GM12878 (cell line): Measurements from ENCODE around the gene GTF2A1. TPM values are rescaled to one million over a fixed set of nuclear protein-coding genes. Genes with fewer than 3 reads are reported as not detected.

Experiments
- ATAC-seq: fragments of 200-7000 bp; cut with Tn5 transposase; 3 replicates; pipeline ENCODE4 v1.9.1; 2020; ENCODE audit warnings: mild to moderate bottlenecking, moderate library complexity
- BruUV-seq: library from RNA; stranded (reverse); fragments of 400-500 nt; replicated peaks from 2 replicates; lab custom pipeline; 2021; lab: Mats Ljungman, UMichigan
- CTCF ChIA-PET: fragments of 300-600 bp; sonication (Branson Sonifier 250); formaldehyde crosslinking; extraction: SDS; loops from one replicate; lab custom pipeline; 2021; ENCODE audit warnings: inconsistent platforms; lab: Yijun Ruan, JAX
- POLR2A ChIA-PET: fragments of 350-600 bp; formaldehyde crosslinking; extraction: SDS; loops from one replicate; lab custom pipeline; 2021; ENCODE audit warnings: inconsistent platforms; lab: Charles Lee
- RAD21 ChIA-PET: fragments of 300-600 bp; sonication (Branson Sonifier 250); formaldehyde crosslinking; loops from one replicate; lab custom pipeline; 2023; ENCODE audit warnings: antibody characterized with exemption; ENCODE audit not compliant: unreplicated experiment; lab: Charles Lee
- SMC1A ChIA-PET: fragments of 300-600 bp; sonication (Branson Sonifier 250); formaldehyde crosslinking; loops from one replicate; lab custom pipeline; 2023; ENCODE audit not compliant: unreplicated experiment, uncharacterized antibody; lab: Charles Lee
- DNase-seq: peaks from one replicate; pipeline ENCODE4 v3.0.0-alpha.2; 2011; ENCODE audit warnings: low read depth, low spot score
- FAIRE-seq: peaks from 3 replicates; lab custom pipeline; 2011; peaks lifted over from hg19 to GRCh38; lab: Jason Lieb, UNC
- H2AFZ ChIP-seq: 2 replicates; pipeline ENCODE4 v1.6.0; 2011; ENCODE audit warnings: low read depth, low read length, control low read depth; ENCODE audit not compliant: control insufficient read depth
- H3K27ac ChIP-seq: 2 replicates; pipeline ENCODE4 v1.5.1; 2011; ENCODE audit warnings: control low read depth; ENCODE audit not compliant: control insufficient read depth, insufficient read depth
- H3K27me3 ChIP-seq, 2 experiments: replicated peaks in 1 of 2; 2 replicates each; pipeline versions ENCODE4 v1.6.0 to v1.6.1; 2011; ENCODE audit warnings: low read length in 1 of 2; ENCODE audit not compliant: control insufficient read depth in 2 of 2, insufficient read depth in 2 of 2
- H3K36me3 ChIP-seq, 2 experiments: 2 replicates each; pipeline ENCODE4 v1.5.1; 2011; ENCODE audit warnings: low read length in 1 of 2; ENCODE audit not compliant: control insufficient read depth in 2 of 2, insufficient read depth in 2 of 2
- H3K4me1 ChIP-seq: 2 replicates; pipeline ENCODE4 v1.6.1; 2011; ENCODE audit warnings: mild to moderate bottlenecking, low read length, moderate library complexity, mixed read lengths; ENCODE audit not compliant: control insufficient read depth, insufficient read depth
- H3K4me2 ChIP-seq: 2 replicates; pipeline ENCODE4 v1.6.0; 2011; ENCODE audit warnings: control low read depth; ENCODE audit not compliant: control insufficient read depth, insufficient read depth
- H3K4me3 ChIP-seq: fragments of 200-600 bp; sonication (generic); 2 replicates; pipeline ENCODE4 v1.5.1; 2016
- H3K79me2 ChIP-seq: 2 replicates; pipeline ENCODE4 v1.6.0; 2011; ENCODE audit warnings: low read length; ENCODE audit not compliant: control insufficient read depth, insufficient read depth
- H3K9ac ChIP-seq: 2 replicates; pipeline ENCODE4 v1.8.0; 2011; ENCODE audit warnings: low read length, control low read depth, mixed read lengths; ENCODE audit not compliant: control insufficient read depth, insufficient read depth
- H3K9me3 ChIP-seq: replicated peaks from 3 replicates; pipeline ENCODE4 v1.5.1; 2011; ENCODE audit warnings: mild to moderate bottlenecking, low read length; ENCODE audit not compliant: control insufficient read depth, insufficient read depth
- H4K20me1 ChIP-seq: 2 replicates; pipeline ENCODE4 v1.6.0; 2011; ENCODE audit not compliant: control insufficient read depth, insufficient read depth
- CBFB ChIP-seq: IDR thresholded peaks from 2 replicates; pipeline ENCODE4 v1.6.1; 2016; ENCODE audit warnings: antibody characterized with exemption, low read depth
- CREM ChIP-seq: IDR thresholded peaks from 2 replicates; pipeline ENCODE4 v1.6.1; 2014; ENCODE audit warnings: antibody characterized with exemption, low read depth
- EED ChIP-seq: sonication (generic); IDR thresholded peaks from 2 replicates; pipeline ENCODE4 v1.6.1; 2016; ENCODE audit warnings: antibody characterized with exemption, low read depth
- HDGF ChIP-seq: fragments of 450-650 bp; IDR thresholded peaks from 2 replicates; pipeline ENCODE4 v1.6.1; 2016; ENCODE audit warnings: antibody characterized with exemption
- IKZF2 ChIP-seq, 2 experiments: fragments of 450-650 bp; IDR thresholded peaks; 2 replicates each; pipeline ENCODE4 v1.6.1; 2017; ENCODE audit warnings: mild to moderate bottlenecking in 2 of 2, moderate library complexity in 2 of 2
- JUND ChIP-seq: IDR thresholded peaks from 2 replicates; pipeline ENCODE4 v1.6.1; 2012; ENCODE audit warnings: low read depth, mild to moderate bottlenecking, low read length, improper control_type of control experiment, moderate library complexity
- KDM1A ChIP-seq: fragments of 200-600 bp; sonication (generic); IDR thresholded peaks from 2 replicates; pipeline ENCODE4 v1.6.1; 2016; ENCODE audit warnings: borderline replicate concordance
- MTA2 ChIP-seq: fragments of 450-650 bp; IDR thresholded peaks from 2 replicates; pipeline ENCODE4 v1.6.1; 2016; ENCODE audit warnings: low read depth, mild to moderate bottlenecking, moderate library complexity
- NR2C1 ChIP-seq: fragments of 450-650 bp; IDR thresholded peaks from 2 replicates; pipeline ENCODE4 v1.6.1; 2017; ENCODE audit warnings: antibody characterized with exemption, mild to moderate bottlenecking, moderate library complexity
- PML ChIP-seq: IDR thresholded peaks from 2 replicates; pipeline ENCODE4 v1.6.1; 2012; ENCODE audit warnings: low read length, inconsistent platforms
- POLR2AphosphoS5 ChIP-seq: IDR thresholded peaks from 2 replicates; pipeline ENCODE4 v1.6.1; 2011; ENCODE audit warnings: mild to moderate bottlenecking, low read length, inconsistent platforms
- RBBP5 ChIP-seq: fragments of 200-600 bp; sonication (generic); conservative IDR thresholded peaks from 2 replicates; pipeline ENCODE4 v1.6.1; 2016
- SMARCA5 ChIP-seq: fragments of 450-650 bp; IDR thresholded peaks from 2 replicates; pipeline ENCODE4 v1.6.1; 2017; ENCODE audit warnings: mild to moderate bottlenecking
- SMC3 ChIP-seq: IDR thresholded peaks from 2 replicates; pipeline ENCODE4 v1.6.1; 2011; ENCODE audit warnings: low read length, improper control_type of control experiment, borderline replicate concordance
- SUZ12 ChIP-seq: fragments of 200-600 bp; sonication (generic); IDR thresholded peaks from one replicate; pipeline ENCODE4 v1.6.1; 2018; ENCODE audit warnings: antibody characterized with exemption, mild to moderate bottlenecking; ENCODE audit not compliant: unreplicated experiment
- TCF12 ChIP-seq: IDR thresholded peaks from 2 replicates; pipeline ENCODE4 v1.6.1; 2011; ENCODE audit warnings: low read depth, mild to moderate bottlenecking, low read length
- TCF3 ChIP-seq: IDR thresholded peaks from 2 replicates; pipeline ENCODE4 v1.6.1; 2012; ENCODE audit warnings: low read depth, mild to moderate bottlenecking, low read length, borderline replicate concordance; ENCODE audit not compliant: insufficient read depth
- WRNIP1 ChIP-seq: IDR thresholded peaks from 2 replicates; pipeline ENCODE4 v1.6.1; 2011; ENCODE audit warnings: low read depth, low read length, improper control_type of control experiment, borderline replicate concordance
- YBX1 ChIP-seq: fragments of 450-650 bp; IDR thresholded peaks from 2 replicates; pipeline ENCODE4 v1.6.1; 2016; ENCODE audit warnings: antibody characterized with exemption
- WGBS: methylation state at CpG from one replicate; pipeline ENCODE4 v1.1.6; 2016; ENCODE audit warnings: low lambda C conversion rate; ENCODE audit not compliant: insufficient replicate concordance, insufficient coverage; ENCODE audit errors: missing lambda C conversion rate; 5-methylcytosine and 5-hydroxymethylcytosine counted together
- in situ Hi-C: fragments of 300-500 bp; cut with MboI; formaldehyde crosslinking; loops from 9 replicates; pipeline ENCODE4 v1.14.3; 2018; ENCODE audit warnings: mixed read lengths
- intact Hi-C: fragments of 100-400 bp; cut with micrococcal nuclease; formaldehyde crosslinking; loops from one replicate; pipeline ENCODE4 v1.14.2; 2022; ENCODE audit not compliant: unreplicated experiment
- polyA plus RNA-seq, 11 experiments: library from polyadenylated mRNA; depleted of rRNA in 4 of 11; unstranded in 6 of 11; stranded (reverse) in 5 of 11; fragments of >200 nt; fragmentation: Nextera tagmentation in 4 of 11; fragmentation: Illumina TruSeq in 1 of 11; extraction: Ambion mirVana in 4 of 11; extraction: Trizol in 1 of 11; gene quantifications; 1 replicate in 1 of 11; 2 replicates in 10 of 11; pipeline versions ENCODE4 v1.2.1 to v1.2.3, GENCODE V29; 2011 to 2016; ENCODE audit warnings: inconsistent platforms in 2 of 11, missing spikeins in 2 of 11, low read depth in 1 of 11
- total RNA-seq, 4 experiments: library from RNA; depleted of rRNA in 3 of 4; stranded (reverse); fragments of >200 nt in 3 of 4; fragmentation: Illumina TruSeq in 1 of 4; extraction: Trizol in 1 of 4; gene quantifications; 2 replicates each; pipeline versions ENCODE4 v1.2.1 to v1.2.3, GENCODE V29; 2013 to 2021
- TF ChIP-seq, protein P1 (sequence below), 3 experiments: IDR thresholded peaks in 2 of 3; conservative IDR thresholded peaks in 1 of 3; 2 replicates each; pipeline ENCODE4 v1.5.1; 2011; ENCODE audit warnings: low read depth in 3 of 3, low read length in 3 of 3, mild to moderate bottlenecking in 3 of 3, control low read depth in 2 of 3, moderate library complexity in 2 of 3, inconsistent platforms in 1 of 3, mixed read lengths in 1 of 3; ENCODE audit not compliant: control insufficient read depth in 2 of 3, insufficient read depth in 1 of 3; ENCODE audit errors: extremely low read depth in 1 of 3
- TF ChIP-seq, protein P2 (sequence below): fragments of 450-650 bp; IDR thresholded peaks from 2 replicates; pipeline ENCODE4 v1.6.1; 2017; ENCODE audit warnings: mild to moderate bottlenecking

GTF2A1 gene
- total and polyA plus RNA-seq, 10 of the 15 experiments (the other 5 are each of a cell fraction or from before 2014, with no cell fraction given), result 2.5 to 28.7 (median 14.9) TPM

DNA sequence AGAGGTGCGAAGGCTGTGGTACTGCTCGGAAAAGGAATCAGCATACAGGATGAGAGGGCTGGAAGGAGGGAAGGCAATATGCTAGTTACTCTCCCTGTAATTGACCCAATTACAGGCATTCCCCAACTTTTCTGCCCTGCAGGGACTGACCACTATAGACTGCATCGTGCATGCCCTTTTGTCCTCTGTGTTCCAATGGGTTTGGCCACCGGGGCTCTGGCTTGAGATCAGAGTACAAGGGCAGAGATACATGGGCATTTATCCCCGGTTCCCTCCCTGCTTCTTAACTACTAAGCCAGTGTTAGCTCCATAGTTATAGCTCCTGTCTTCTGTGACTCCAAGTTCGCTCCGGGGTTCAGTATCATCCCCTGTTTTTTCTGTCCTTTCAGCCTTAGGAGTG, 59.7 kb downstream of the GTF2A1 start (continued):
- TF ChIP-seq, protein P1, sequence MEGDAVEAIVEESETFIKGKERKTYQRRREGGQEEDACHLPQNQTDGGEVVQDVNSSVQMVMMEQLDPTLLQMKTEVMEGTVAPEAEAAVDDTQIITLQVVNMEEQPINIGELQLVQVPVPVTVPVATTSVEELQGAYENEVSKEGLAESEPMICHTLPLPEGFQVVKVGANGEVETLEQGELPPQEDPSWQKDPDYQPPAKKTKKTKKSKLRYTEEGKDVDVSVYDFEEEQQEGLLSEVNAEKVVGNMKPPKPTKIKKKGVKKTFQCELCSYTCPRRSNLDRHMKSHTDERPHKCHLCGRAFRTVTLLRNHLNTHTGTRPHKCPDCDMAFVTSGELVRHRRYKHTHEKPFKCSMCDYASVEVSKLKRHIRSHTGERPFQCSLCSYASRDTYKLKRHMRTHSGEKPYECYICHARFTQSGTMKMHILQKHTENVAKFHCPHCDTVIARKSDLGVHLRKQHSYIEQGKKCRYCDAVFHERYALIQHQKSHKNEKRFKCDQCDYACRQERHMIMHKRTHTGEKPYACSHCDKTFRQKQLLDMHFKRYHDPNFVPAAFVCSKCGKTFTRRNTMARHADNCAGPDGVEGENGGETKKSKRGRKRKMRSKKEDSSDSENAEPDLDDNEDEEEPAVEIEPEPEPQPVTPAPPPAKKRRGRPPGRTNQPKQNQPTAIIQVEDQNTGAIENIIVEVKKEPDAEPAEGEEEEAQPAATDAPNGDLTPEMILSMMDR (IDR thresholded peaks at IDR 0.05 in 2 of 3, conservative IDR thresholded peaks at IDR 0.05 in 1 of 3; ENCODE audit: control insufficient read depth in 2 of 3, extremely low read depth in 1 of 3, insufficient read depth in 1 of 3, low read depth in 3 of 3, low read length in 3 of 3), result no peak

DNA sequence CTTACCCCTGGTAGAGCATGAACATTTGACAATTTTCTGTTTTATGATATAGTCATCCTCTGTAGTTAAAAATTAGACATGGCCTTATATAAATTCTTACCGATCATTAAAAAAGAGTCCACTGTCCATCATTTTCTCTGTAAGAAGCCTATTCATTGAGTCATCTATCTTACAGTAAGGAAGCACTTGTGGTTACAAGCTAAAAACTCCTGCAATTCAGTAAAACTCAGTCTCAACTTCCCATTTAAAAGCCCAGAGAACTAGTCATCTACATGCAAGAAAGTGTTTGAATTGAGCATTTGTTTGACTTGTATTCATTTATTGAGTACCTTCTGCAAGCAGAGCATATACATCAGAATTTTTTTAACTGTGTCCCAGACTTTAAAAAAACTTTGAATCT, 63.3 kb downstream of the GTF2A1 start:
- 100% methylated on average over 1 of the region's 1 CpG for WGBS
- H3K4me3 ChIP-seq, result no peak overlapping the region
- no TSS peak for BruUV-seq
- SMC1A ChIA-PET, result interaction anchor here (1.0 to 1.1 kb wide), 3 partner anchors 8 to 164 kb away, joined by 3 read pairs; no protein-coding TSS in a partner anchor
- intact Hi-C loops, result no loop called here
- no peak overlapping the region for H3K4me2 ChIP-seq
- no peak for DNase-seq
- no peaks in the 10 kb centered on the region for H3K36me3 ChIP-seq
- FAIRE-seq, result no peak
- no peak for TF ChIP-seq TCF12
- TF ChIP-seq WRNIP1, result no peak
- TF ChIP-seq CREM, result no peak
- TF ChIP-seq KDM1A, result no peak
- TF ChIP-seq SMC3, result no peak
- TF ChIP-seq YBX1, result no peak
- no peak for TF ChIP-seq RBBP5
- TF ChIP-seq NR2C1, result no peak
- no peak for TF ChIP-seq EED
- TF ChIP-seq IKZF2 (IDR thresholded peaks at IDR 0.05), result no peak
- no peak for TF ChIP-seq JUND
- TF ChIP-seq SMARCA5, result no peak
- no peak for TF ChIP-seq SUZ12
- no peak for TF ChIP-seq POLR2AphosphoS5
- no peak for TF ChIP-seq MTA2
- TF ChIP-seq TCF3, result no peak
- no peak for TF ChIP-seq HDGF
- TF ChIP-seq CBFB, result no peak
- TF ChIP-seq, protein P2, sequence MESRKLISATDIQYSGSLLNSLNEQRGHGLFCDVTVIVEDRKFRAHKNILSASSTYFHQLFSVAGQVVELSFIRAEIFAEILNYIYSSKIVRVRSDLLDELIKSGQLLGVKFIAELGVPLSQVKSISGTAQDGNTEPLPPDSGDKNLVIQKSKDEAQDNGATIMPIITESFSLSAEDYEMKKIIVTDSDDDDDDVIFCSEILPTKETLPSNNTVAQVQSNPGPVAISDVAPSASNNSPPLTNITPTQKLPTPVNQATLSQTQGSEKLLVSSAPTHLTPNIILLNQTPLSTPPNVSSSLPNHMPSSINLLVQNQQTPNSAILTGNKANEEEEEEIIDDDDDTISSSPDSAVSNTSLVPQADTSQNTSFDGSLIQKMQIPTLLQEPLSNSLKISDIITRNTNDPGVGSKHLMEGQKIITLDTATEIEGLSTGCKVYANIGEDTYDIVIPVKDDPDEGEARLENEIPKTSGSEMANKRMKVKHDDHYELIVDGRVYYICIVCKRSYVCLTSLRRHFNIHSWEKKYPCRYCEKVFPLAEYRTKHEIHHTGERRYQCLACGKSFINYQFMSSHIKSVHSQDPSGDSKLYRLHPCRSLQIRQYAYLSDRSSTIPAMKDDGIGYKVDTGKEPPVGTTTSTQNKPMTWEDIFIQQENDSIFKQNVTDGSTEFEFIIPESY, result no peak
- no peak for TF ChIP-seq PML
- H3K79me2 ChIP-seq, result no peaks in the 10 kb centered on the region
- ATAC-seq, result no peak
- in situ Hi-C loops, result no loop called here
- no peaks in the 10 kb centered on the region for H3K4me1 ChIP-seq
- H3K9me3 ChIP-seq, result no peaks in the 10 kb centered on the region
- no peak overlapping the region for H2AFZ ChIP-seq
- POLR2A ChIA-PET, result no interaction called here
- H4K20me1 ChIP-seq, result no peaks in the 10 kb centered on the region
- RAD21 ChIA-PET, result no interaction called here
- no peaks in the 10 kb centered on the region for H3K27me3 ChIP-seq
- no peak overlapping the region for H3K27ac ChIP-seq
- H3K9ac ChIP-seq, result no peak overlapping the region
- CTCF ChIA-PET, result interaction anchor here (0.8 to 2.5 kb wide), 3 partner anchors 8 to 170 kb away, joined by 3 to 8 read pairs (median 4); no protein-coding TSS in a partner anchor
